Neural progenitor cell (in vitro differentiated cells): ENCODE measurements around the gene AFMID.
"Not testable (repeated sequence)": the region's sequence is repeated elsewhere in the genome, so short reads cannot be mapped to it uniquely, and the experiment has no call there.

Experiments
- EZH2 ChIP-seq: fragments of 200-600 bp; sonication (generic); IDR thresholded peaks from 2 replicates; pipeline ENCODE4 v1.6.1; 2017; ENCODE audit warnings: antibody characterized with exemption, mild to moderate bottlenecking, moderate library complexity
- EZH2phosphoT487 ChIP-seq: fragments of 200-600 bp; sonication (generic); IDR thresholded peaks from 2 replicates; pipeline ENCODE4 v1.6.1; 2017; ENCODE audit warnings: antibody characterized with exemption
- TF ChIP-seq, protein P1 (sequence below): fragments of 200-600 bp; sonication (generic); IDR thresholded peaks from 2 replicates; pipeline ENCODE4 v1.5.1; 2017; ENCODE audit warnings: antibody characterized with exemption, mild to moderate bottlenecking

DNA sequence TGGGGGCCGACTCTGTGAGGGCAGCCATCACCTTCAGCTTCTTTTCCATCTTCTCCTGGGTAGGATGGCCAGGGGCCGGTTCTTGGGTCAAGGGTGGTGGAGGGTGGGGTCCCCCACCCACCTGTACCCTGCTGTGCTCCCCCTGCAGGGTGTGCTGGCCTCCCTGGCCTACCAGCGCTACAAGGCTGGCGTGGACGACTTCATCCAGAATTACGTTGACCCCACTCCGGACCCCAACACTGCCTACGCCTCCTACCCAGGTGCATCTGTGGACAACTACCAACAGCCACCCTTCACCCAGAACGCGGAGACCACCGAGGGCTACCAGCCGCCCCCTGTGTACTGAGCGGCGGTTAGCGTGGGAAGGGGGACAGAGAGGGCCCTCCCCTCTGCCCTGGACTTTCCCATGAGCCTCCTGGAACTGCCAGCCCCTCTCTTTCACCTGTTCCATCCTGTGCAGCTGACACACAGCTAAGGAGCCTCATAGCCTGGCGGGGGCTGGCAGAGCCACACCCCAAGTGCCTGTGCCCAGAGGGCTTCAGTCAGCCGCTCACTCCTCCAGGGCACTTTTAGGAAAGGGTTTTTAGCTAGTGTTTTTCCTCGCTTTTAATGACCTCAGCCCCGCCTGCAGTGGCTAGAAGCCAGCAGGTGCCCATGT lies 15.4 kb upstream of the AFMID start:
- not testable (repeated sequence) for TF ChIP-seq EZH2, EZH2phosphoT487
- TF ChIP-seq, protein P1, sequence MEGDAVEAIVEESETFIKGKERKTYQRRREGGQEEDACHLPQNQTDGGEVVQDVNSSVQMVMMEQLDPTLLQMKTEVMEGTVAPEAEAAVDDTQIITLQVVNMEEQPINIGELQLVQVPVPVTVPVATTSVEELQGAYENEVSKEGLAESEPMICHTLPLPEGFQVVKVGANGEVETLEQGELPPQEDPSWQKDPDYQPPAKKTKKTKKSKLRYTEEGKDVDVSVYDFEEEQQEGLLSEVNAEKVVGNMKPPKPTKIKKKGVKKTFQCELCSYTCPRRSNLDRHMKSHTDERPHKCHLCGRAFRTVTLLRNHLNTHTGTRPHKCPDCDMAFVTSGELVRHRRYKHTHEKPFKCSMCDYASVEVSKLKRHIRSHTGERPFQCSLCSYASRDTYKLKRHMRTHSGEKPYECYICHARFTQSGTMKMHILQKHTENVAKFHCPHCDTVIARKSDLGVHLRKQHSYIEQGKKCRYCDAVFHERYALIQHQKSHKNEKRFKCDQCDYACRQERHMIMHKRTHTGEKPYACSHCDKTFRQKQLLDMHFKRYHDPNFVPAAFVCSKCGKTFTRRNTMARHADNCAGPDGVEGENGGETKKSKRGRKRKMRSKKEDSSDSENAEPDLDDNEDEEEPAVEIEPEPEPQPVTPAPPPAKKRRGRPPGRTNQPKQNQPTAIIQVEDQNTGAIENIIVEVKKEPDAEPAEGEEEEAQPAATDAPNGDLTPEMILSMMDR: not testable (repeated sequence)
